Measurements from ENCODE around the gene BMP10. TPM values are rescaled to one million over a fixed set of nuclear protein-coding genes. Genes with fewer than 3 reads are reported as not detected.

Gene BMP10
- total RNA-seq, 4 donors from 2014 or later, result not detected

DNA sequence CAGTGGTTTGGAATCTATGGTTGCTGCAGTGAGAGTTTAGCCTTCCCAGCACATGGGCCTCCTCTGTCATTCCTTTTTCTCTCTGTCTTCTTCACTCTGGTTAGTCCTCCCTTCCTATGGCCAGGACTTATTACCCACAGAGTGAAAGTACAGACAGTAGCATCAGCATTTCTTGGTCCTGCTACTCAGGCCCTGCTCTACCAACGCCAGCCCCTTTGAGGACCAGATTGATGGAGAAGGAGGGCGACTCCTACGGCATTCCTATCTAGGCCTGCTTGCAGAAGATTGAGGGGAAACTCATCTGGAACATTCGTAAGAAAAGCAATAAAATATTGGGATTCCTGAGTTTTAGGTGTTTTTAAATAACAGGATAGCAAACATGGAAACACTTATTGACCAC lies 43.5 kb downstream of the BMP10 start:
- ATAC-seq (ENCODE audit: low FRiP score) (no peak), DNase-seq (ENCODE audit: low spot score) (no peak)
- TF ChIP-seq, protein P1, sequence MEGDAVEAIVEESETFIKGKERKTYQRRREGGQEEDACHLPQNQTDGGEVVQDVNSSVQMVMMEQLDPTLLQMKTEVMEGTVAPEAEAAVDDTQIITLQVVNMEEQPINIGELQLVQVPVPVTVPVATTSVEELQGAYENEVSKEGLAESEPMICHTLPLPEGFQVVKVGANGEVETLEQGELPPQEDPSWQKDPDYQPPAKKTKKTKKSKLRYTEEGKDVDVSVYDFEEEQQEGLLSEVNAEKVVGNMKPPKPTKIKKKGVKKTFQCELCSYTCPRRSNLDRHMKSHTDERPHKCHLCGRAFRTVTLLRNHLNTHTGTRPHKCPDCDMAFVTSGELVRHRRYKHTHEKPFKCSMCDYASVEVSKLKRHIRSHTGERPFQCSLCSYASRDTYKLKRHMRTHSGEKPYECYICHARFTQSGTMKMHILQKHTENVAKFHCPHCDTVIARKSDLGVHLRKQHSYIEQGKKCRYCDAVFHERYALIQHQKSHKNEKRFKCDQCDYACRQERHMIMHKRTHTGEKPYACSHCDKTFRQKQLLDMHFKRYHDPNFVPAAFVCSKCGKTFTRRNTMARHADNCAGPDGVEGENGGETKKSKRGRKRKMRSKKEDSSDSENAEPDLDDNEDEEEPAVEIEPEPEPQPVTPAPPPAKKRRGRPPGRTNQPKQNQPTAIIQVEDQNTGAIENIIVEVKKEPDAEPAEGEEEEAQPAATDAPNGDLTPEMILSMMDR (IDR thresholded peaks at IDR 0.05), result no peak

DNA sequence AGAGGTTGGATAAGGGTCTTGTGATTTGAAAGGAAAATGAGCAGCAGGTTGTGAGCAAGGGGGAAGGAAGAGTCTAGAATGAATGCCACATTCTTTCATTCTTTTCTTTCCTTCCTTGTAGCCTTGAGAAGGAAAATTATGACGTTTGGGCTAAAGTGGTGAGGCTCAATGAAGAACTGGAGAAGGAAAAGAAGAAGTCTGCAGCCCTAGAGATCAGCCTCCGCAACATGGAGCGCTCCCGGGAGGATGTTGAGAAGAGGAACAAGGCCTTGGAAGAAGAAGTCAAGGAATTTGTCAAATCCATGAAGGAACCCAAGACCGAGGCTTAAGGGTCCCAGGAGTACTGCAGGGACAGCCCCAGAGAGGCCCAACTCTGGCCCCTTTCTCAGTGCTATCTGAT lies 45.3 kb downstream of the BMP10 start:
- TF ChIP-seq, protein P1 (IDR thresholded peaks at IDR 0.05), result no peak
- DNase-seq (ENCODE audit: low spot score), result no peak
- no peak for ATAC-seq (ENCODE audit: low FRiP score)

- TF ChIP-seq, protein P1 (IDR thresholded peaks at IDR 0.05), result no peak
- DNase-seq (ENCODE audit: low spot score) (no peak), ATAC-seq (ENCODE audit: low FRiP score) (no peak)
Measured at GRCh38 chr2:68824831-68825230, 46.4 kb downstream of the BMP10 start.

DNA sequence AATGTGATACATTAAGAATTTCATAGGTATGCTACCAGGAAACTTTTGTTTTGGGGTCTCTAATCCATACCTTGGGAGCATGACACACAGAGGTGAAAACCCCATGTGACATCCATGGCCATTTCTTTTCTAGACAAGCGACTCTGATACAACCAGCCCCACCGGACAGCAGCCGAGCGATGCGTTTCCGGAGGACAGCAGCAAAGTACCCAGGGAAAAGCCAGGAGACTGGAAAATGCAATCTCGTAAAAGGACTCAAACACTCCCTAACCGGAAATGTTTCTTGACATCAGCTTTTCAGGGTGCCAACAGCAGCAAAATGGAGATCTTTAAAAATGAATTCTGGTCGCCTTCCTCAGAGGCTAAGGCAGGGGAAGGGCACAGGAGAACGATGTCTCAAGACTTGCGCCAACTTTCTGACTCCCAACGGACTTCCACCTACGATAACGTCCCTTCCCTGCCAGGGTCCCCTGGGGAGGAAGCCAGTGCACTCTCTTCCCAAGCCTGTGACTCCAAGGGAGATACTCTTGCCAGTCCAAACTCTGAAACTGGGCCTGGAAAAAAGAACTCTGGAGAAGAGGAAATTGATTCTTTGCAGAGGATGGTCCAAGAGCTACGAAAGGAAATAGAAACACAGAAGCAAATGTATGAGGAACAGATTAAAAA lies 48.9 kb downstream of the BMP10 start:
- DNase-seq (ENCODE audit: low spot score) (no peak), ATAC-seq (ENCODE audit: low FRiP score) (no peak)
- TF ChIP-seq, protein P1 (IDR thresholded peaks at IDR 0.05), result no peak

DNA sequence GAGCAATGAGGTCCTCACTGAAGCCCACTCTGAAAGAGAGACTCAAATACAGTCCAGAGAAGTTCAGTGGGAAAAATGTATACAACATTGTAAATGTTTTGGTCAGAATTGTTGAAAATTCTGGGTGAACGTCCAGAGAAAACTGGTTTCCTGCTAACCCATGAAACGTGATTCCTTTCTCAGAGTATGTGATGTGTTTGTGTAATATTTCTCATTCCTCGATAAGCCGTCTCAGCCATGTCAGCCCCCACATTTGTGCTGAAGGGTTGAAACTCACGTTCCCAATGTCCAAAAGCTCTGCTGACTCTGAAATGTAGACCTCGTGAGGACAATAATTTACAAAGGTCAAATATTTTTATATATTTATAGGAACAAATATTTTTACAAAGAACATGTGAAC lies 51.6 kb downstream of the BMP10 start:
- TF ChIP-seq, protein P1 (IDR thresholded peaks at IDR 0.05), result no peak
- ATAC-seq (ENCODE audit: low FRiP score), result peak; percentile 37

DNA sequence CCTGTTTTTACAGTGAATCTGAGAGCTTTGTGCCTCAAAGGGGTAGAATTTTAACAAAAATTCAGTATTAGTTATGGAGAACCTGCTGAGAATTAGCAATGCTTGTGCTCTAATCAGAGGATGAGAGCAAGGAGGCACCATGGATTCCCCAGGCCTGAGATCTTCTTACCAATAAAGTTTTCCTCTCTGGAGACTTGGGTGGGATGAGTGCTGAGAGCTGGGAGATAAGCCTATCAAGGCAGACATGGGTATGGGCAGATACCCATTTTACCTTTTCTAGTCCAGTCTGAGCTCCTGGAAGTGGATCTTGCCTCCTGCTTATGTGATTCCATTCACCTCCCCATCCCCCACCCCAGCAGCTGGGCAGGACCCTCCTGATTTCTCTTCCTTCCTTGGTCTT lies 53.9 kb downstream of the BMP10 start:
- ATAC-seq (ENCODE audit: low FRiP score) (no peak), DNase-seq (ENCODE audit: low spot score) (no peak)
- TF ChIP-seq, protein P1 (IDR thresholded peaks at IDR 0.05), result no peak

More for the DNA sequence above, 51.6 kb downstream of the BMP10 start:
- no peak for DNase-seq (ENCODE audit: low spot score)

Other genes with a start within 250 kb of the BMP10 start
- gene PROKR1, start 227.8 kb downstream of the BMP10 start, total RNA-seq, result 1 to 10 TPM in 2 of 4 donors, under 1 TPM in 2; 0.46 to 3.6 (median 1.3) TPM
- 10 to 100 TPM in 2 of 4 donors, 1 to 10 TPM in 2; 6.1 to 40.8 (median 11.7) TPM for gene ARHGAP25, start 136.6 kb downstream of the BMP10 start, total RNA-seq
- not detected for gene GKN2, start 81.5 kb upstream of the BMP10 start, total RNA-seq
- not detected for gene GKN1, start 103.2 kb upstream of the BMP10 start, total RNA-seq
- gene ANTXR1, start 141.8 kb upstream of the BMP10 start, total RNA-seq, result 10 to 100 TPM; 27.7 to 49.1 (median 37.1) TPM

Data from omental fat pad (tissue), 4 donors.